ENCODE measurements around the gene WAC. TPM values are rescaled to one million over a fixed set of nuclear protein-coding genes. Genes with fewer than 3 reads are reported as not detected.

Gene WAC, protein sequence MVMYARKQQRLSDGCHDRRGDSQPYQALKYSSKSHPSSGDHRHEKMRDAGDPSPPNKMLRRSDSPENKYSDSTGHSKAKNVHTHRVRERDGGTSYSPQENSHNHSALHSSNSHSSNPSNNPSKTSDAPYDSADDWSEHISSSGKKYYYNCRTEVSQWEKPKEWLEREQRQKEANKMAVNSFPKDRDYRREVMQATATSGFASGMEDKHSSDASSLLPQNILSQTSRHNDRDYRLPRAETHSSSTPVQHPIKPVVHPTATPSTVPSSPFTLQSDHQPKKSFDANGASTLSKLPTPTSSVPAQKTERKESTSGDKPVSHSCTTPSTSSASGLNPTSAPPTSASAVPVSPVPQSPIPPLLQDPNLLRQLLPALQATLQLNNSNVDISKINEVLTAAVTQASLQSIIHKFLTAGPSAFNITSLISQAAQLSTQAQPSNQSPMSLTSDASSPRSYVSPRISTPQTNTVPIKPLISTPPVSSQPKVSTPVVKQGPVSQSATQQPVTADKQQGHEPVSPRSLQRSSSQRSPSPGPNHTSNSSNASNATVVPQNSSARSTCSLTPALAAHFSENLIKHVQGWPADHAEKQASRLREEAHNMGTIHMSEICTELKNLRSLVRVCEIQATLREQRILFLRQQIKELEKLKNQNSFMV
- 109 and 323 TPM in 2 replicates for total RNA-seq (2011; cell fraction: chromatin; rRNA removed; ENCODE audit: low replicate concordance)
- 50.0 and 61.3 TPM in 2 replicates for total RNA-seq (2011; cell fraction: nucleolus; rRNA removed)
- 147 and 225 TPM in 2 replicates for total RNA-seq (2011; cell fraction: nucleoplasm; rRNA removed)
- total RNA-seq (2014; rRNA removed): 54.2 and 58.3 TPM in 2 replicates
- total RNA-seq (2014; rRNA removed; fragmentation: Illumina TruSeq; extraction: Trizol): 83.0 and 94.0 TPM in 2 replicates
- total RNA-seq (2015; rRNA removed; fragmentation: Illumina TruSeq; extraction: Trizol): 76.1 and 78.2 TPM in 2 replicates
- total RNA-seq (2021): 69.8 and 79.9 TPM in 2 replicates
- polyA plus RNA-seq (2011; rRNA removed): 113 and 123 TPM in 2 replicates
- polyA plus RNA-seq (2011; cell fraction: cytosol; rRNA removed): 56.4 and 68.4 TPM in 2 replicates
- polyA plus RNA-seq (2011; cell fraction: nucleus; rRNA removed): 71.5 and 89.2 TPM in 2 replicates
- 51.5 and 71.6 TPM in 2 replicates for polyA plus RNA-seq (2012)
- polyA plus RNA-seq (2014; fragmentation: Illumina TruSeq; extraction: Trizol): 96.7 and 116 TPM in 2 replicates
- 10 to 100 TPM; 24.8 to 25.3 TPM for polyA plus RNA-seq (2014; fragmentation: Nextera tagmentation; extraction: Ambion mirVana)
- polyA plus RNA-seq (2014; rRNA removed): 51.5 and 56.8 TPM in 2 replicates
- polyA minus RNA-seq (2011; rRNA and poly(A)+ RNA removed): 125 and 138 TPM in 2 replicates
- polyA minus RNA-seq (2011; cell fraction: cytosol; rRNA and poly(A)+ RNA removed): 39.5 and 43.6 TPM in 2 replicates
- polyA minus RNA-seq (2011; cell fraction: nucleus; rRNA and poly(A)+ RNA removed): 62.7 and 93.2 TPM in 2 replicates
- Bru-seq, nascent RNA: percentile 96 among the genes with signal in this experiment
- percentile 98 among the genes with signal in this experiment for BruChase-seq, experiment 1, labeled RNA remaining after a 2-hour chase
- percentile 98 among the genes with signal in this experiment for BruChase-seq, experiment 2, labeled RNA remaining after a 6-hour chase
- long read RNA-seq, experiment 1, full-length matches to known transcripts: 58 of 212 reads
- long read RNA-seq, experiment 1, partial matches to known transcripts: 66 of 212 reads
- long read RNA-seq, experiment 1, other reads (novel, unspliced or antisense): 88 of 212 reads
- long read RNA-seq, experiment 2, full-length matches to known transcripts: 11 of 84 reads
- long read RNA-seq, experiment 2, partial matches to known transcripts: 10 of 84 reads
- long read RNA-seq, experiment 2, other reads (novel, unspliced or antisense): 63 of 84 reads
- long read RNA-seq, experiment 3, full-length matches to known transcripts: 4 of 14 reads
- long read RNA-seq, experiment 3, partial matches to known transcripts: 4 of 14 reads
- long read RNA-seq, experiment 3, other reads (novel, unspliced or antisense): 6 of 14 reads

- no TSS peak for BruUV-seq (replicated peaks)
- Histone ChIP-seq H2AFZ (ENCODE audit: low read depth, low read length) (peak within 1 kb of the TSS; percentile 99), H3K9me1 (ENCODE audit: control insufficient read depth, insufficient read depth, low read length) (no peaks in the 10 kb centered on the region), H4K20me1 (replicated peaks; ENCODE audit: control insufficient read depth, insufficient read depth, low read length) (no peaks in the 10 kb centered on the region; the same call in 1 of the 2 replicates), H3K9ac (ENCODE audit: insufficient read depth in 1 of 2, low read depth in 2 of 2, low read length in 2 of 2) (peak within 1 kb of the TSS; percentile 95 to 99), H3K27ac (ENCODE audit: extremely low read depth, low read depth, low read length) (peak within 1 kb of the TSS; percentile 99), H3K36me3 (ENCODE audit: control insufficient read depth, insufficient read depth, low read length) (peaks cover 38% of the 10 kb centered on the region), H3K4me3 (peak within 1 kb of the TSS; percentile 95), H3K79me2 (ENCODE audit: control insufficient read depth, insufficient read depth, low read length) (peaks cover 67% of the 10 kb centered on the region), H3K27me3 (ENCODE audit: control insufficient read depth in 2 of 2, insufficient read depth in 2 of 2, low read length in 2 of 2) (no peaks in the 10 kb centered on the region), H3K4me1 (replicated peaks in 1 of 2; ENCODE audit: control insufficient read depth in 2 of 2, insufficient read depth in 2 of 2, low read length in 2 of 2) (peaks cover 23 to 30% of the 10 kb centered on the region in 2 experiments), H3K4me2 (ENCODE audit: insufficient read depth, low read length) (peak within 1 kb of the TSS; percentile 93), H3K9me3 (replicated peaks; ENCODE audit: control insufficient read depth, insufficient read depth, low read depth, low read length) (no peaks in the 10 kb centered on the region)
- ChIA-PET CTCF (ENCODE audit: low intra/inter-chr PET ratio) (no interaction called here), POLR2A (interaction anchor here (0.6 to 1.4 kb wide), 12 partner anchors 9 to 1709 kb away, joined by 3 to 8 read pairs (median 3); no protein-coding TSS in a partner anchor)
- intact Hi-C loops (cut with micrococcal nuclease): loop anchor here (5.0 kb wide), 1 partner anchor 40 kb away; no protein-coding TSS in a partner anchor
- peak; percentile 86 to 96 (median 90) for DNase-seq (ENCODE audit: extremely low read depth in 1 of 4, low spot score in 3 of 4)
- peak; percentile 91 for ATAC-seq
- in situ Hi-C loops (cut with MboI): no loop called here
- FAIRE-seq: peak; percentile 6
- WGBS (ENCODE audit: insufficient coverage, low coverage, missing lambda C conversion rate): under 1% methylated on average over 68 of the region's 102 CpGs
- peak; percentile 62 to 83; a peak in 3 of 4 replicates for TF ChIP-seq MNT (conservative IDR thresholded peaks at IDR 0.05)
- peak; percentile 72; the same call in 1 of the 2 replicates for TF ChIP-seq ZNF740 (CRISPR knock-in tag; IDR thresholded peaks at IDR 0.05)
- TF ChIP-seq ZNF740 (tag; IDR thresholded peaks at IDR 0.05): peak in 1 of 2 experiments; percentile 23; a peak in 1 of 4 replicates
- peak; percentile 57 for TF ChIP-seq E2F8 (IDR thresholded peaks at IDR 0.05; ENCODE audit: low read depth, partially characterized antibody)
- no peak for TF ChIP-seq ZNF589 (CRISPR knock-in tag; IDR thresholded peaks at IDR 0.05; ENCODE audit: low read depth)
- no peak for TF ChIP-seq CREBBP (IDR thresholded peaks at IDR 0.05; ENCODE audit: low read depth, low read length)
Measured at GRCh38 chr10:28532337-28533185, at the start of gene WAC. WAC (plus strand) TSS chr10:28533118; CDS start chr10:28533580, 462 bp downstream.

Data from K562 (cell line).